Neural progenitor cell (in vitro differentiated cells): ENCODE results near the gene RAPGEF2. TPM values are rescaled to one million over a fixed set of nuclear protein-coding genes. Genes with fewer than 3 reads are reported as not detected.

Experiments
- DNase-seq: peaks from one replicate; pipeline ENCODE4 v3.0.0-alpha.2; 2016; ENCODE audit warnings: low spot score
- H2AFZ ChIP-seq: fragments of 200-600 bp; sonication (generic); replicated peaks from 2 replicates; pipeline ENCODE4 v1.6.1; 2016; ENCODE audit warnings: antibody characterized with exemption
- H3F3A ChIP-seq: fragments of 200-600 bp; sonication (generic); 2 replicates; pipeline ENCODE4 v1.6.1; 2016; ENCODE audit warnings: antibody characterized with exemption, low read depth
- H3K27ac ChIP-seq: fragments of 200-600 bp; sonication (generic); 2 replicates; pipeline ENCODE4 v1.5.1; 2016; ENCODE audit warnings: mild to moderate bottlenecking
- H3K27me3 ChIP-seq: fragments of 200-600 bp; sonication (generic); 2 replicates; pipeline ENCODE4 v1.6.1; 2016; ENCODE audit warnings: mild to moderate bottlenecking, moderate library complexity
- H3K36me3 ChIP-seq: fragments of 200-600 bp; sonication (generic); 2 replicates; pipeline ENCODE4 v1.5.1; 2016
- H3K4me1 ChIP-seq: fragments of 200-600 bp; sonication (generic); 2 replicates; pipeline ENCODE4 v1.6.1; 2016; ENCODE audit warnings: mixed run types
- H3K4me2 ChIP-seq: fragments of 200-600 bp; sonication (generic); 2 replicates; pipeline ENCODE4 v1.6.1; 2016
- H3K4me3 ChIP-seq: fragments of 200-600 bp; sonication (generic); 2 replicates; pipeline ENCODE4 v1.5.1; 2016
- H3K79me2 ChIP-seq: fragments of 200-600 bp; sonication (generic); 2 replicates; pipeline ENCODE4 v1.6.1; 2016; ENCODE audit warnings: low read depth
- H3K9ac ChIP-seq: fragments of 200-600 bp; sonication (generic); 2 replicates; pipeline ENCODE4 v1.6.1; 2016
- H3K9me3 ChIP-seq: fragments of 200-600 bp; sonication (generic); 2 replicates; pipeline ENCODE4 v1.5.1; 2016; ENCODE audit warnings: low read depth
- H4K20me1 ChIP-seq: fragments of 200-600 bp; sonication (generic); 2 replicates; pipeline ENCODE4 v1.6.1; 2016; ENCODE audit warnings: low read depth
- H3K27ac Mint-ChIP-seq: 3 replicates; pipeline ENCODE4 v1.8.0; 2021; ENCODE audit warnings: mixed read lengths
- H3K27me3 Mint-ChIP-seq: 2 replicates; pipeline ENCODE4 v1.8.0; 2022; ENCODE audit warnings: low read depth, mild to moderate bottlenecking, inconsistent platforms, moderate library complexity, mixed read lengths; ENCODE audit not compliant: insufficient read depth
- H3K36me3 Mint-ChIP-seq: 3 replicates; pipeline ENCODE4 v1.8.0; 2021; ENCODE audit warnings: mixed read lengths
- H3K4me1 Mint-ChIP-seq: 3 replicates; pipeline ENCODE4 v1.8.0; 2021; ENCODE audit warnings: mixed read lengths
- H3K4me3 Mint-ChIP-seq: 3 replicates; pipeline ENCODE4 v1.8.0; 2021; ENCODE audit warnings: mild to moderate bottlenecking, moderate library complexity, mixed read lengths
- H3K9me3 Mint-ChIP-seq: 3 replicates; pipeline ENCODE4 v1.8.0; 2020; ENCODE audit warnings: mixed read lengths
- CTCF ChIP-seq: fragments of 200-600 bp; sonication (generic); IDR thresholded peaks from 2 replicates; pipeline ENCODE4 v1.5.1; 2017; ENCODE audit warnings: antibody characterized with exemption, mild to moderate bottlenecking
- EZH2 ChIP-seq: fragments of 200-600 bp; sonication (generic); IDR thresholded peaks from 2 replicates; pipeline ENCODE4 v1.6.1; 2017; ENCODE audit warnings: antibody characterized with exemption, mild to moderate bottlenecking, moderate library complexity
- EZH2phosphoT487 ChIP-seq: fragments of 200-600 bp; sonication (generic); IDR thresholded peaks from 2 replicates; pipeline ENCODE4 v1.6.1; 2017; ENCODE audit warnings: antibody characterized with exemption
- total RNA-seq: library from RNA; depleted of rRNA; stranded (reverse); fragments of >200 nt; gene quantifications from 2 replicates; pipeline ENCODE4 v1.2.3, GENCODE V29; 2015; ENCODE audit warnings: low replicate concordance

RAPGEF2 gene
- total RNA-seq, 1 donor from 2014 or later = 70.4 TPM

- H3K4me3 Mint-ChIP-seq = no peak overlapping the region
- Histone ChIP-seq H3K4me2 (no peak overlapping the region), H3K27ac (no peak overlapping the region), H3F3A (no peaks in the 10 kb centered on the region), H3K79me2 (peaks cover 95% of the 10 kb centered on the region), H3K27me3 (no peaks in the 10 kb centered on the region), H2AFZ (no peak overlapping the region), H4K20me1 (peaks cover 41% of the 10 kb centered on the region), H3K36me3 (no peaks in the 10 kb centered on the region), H3K4me1 (peaks cover 20% of the 10 kb centered on the region), H3K9ac (no peak overlapping the region), H3K9me3 (no peaks in the 10 kb centered on the region), H3K4me3 (no peak overlapping the region)
- no peak for DNase-seq
- H3K36me3 Mint-ChIP-seq = peaks cover 3% of the 10 kb centered on the region
- H3K27ac Mint-ChIP-seq = no peak overlapping the region
- H3K27me3 Mint-ChIP-seq = no peaks in the 10 kb centered on the region
- H3K9me3 Mint-ChIP-seq = peaks cover 2% of the 10 kb centered on the region
- H3K4me1 Mint-ChIP-seq = peaks cover 10% of the 10 kb centered on the region
- TF ChIP-seq EZH2 = no peak
- TF ChIP-seq EZH2phosphoT487 = no peak
- TF ChIP-seq CTCF = no peak
Observed at GRCh38 chr4:159141193-159141592, 38.3 kb downstream of the RAPGEF2 start.

- Histone ChIP-seq H4K20me1 (peaks cover 30% of the 10 kb centered on the region), H3K79me2 (peaks cover 95% of the 10 kb centered on the region)
- peaks cover 5% of the 10 kb centered on the region for H3K4me1 Mint-ChIP-seq
Observed at GRCh38 chr4:159142241-159142640, 39.4 kb downstream of the RAPGEF2 start.

GRCh38 chr4:159142681-159143384 lies 40.0 kb downstream of the RAPGEF2 start:
- Histone ChIP-seq H3K27ac (no peak overlapping the region), H3K9ac (no peak overlapping the region), H4K20me1 (peaks cover 24% of the 10 kb centered on the region), H3K79me2 (peaks cover 95% of the 10 kb centered on the region), H3K36me3 (no peaks in the 10 kb centered on the region), H3K27me3 (no peaks in the 10 kb centered on the region), H3K4me1 (peaks cover 13% of the 10 kb centered on the region), H3K4me2 (no peak overlapping the region), H3K4me3 (no peak overlapping the region), H3F3A (no peaks in the 10 kb centered on the region), H2AFZ (no peak overlapping the region), H3K9me3 (no peaks in the 10 kb centered on the region)
- H3K27ac Mint-ChIP-seq = no peak overlapping the region
- H3K36me3 Mint-ChIP-seq = peaks cover 3% of the 10 kb centered on the region
- H3K9me3 Mint-ChIP-seq = peaks cover 2% of the 10 kb centered on the region
- H3K4me3 Mint-ChIP-seq = no peak overlapping the region
- DNase-seq = no peak
- TF ChIP-seq EZH2phosphoT487 (no peak), CTCF (no peak), EZH2 (no peak)
- no peaks in the 10 kb centered on the region for H3K27me3 Mint-ChIP-seq
- peaks cover 3% of the 10 kb centered on the region for H3K4me1 Mint-ChIP-seq

More at GRCh38 chr4:159142241-159142640, 39.4 kb downstream of the RAPGEF2 start:
- H3K9me3 Mint-ChIP-seq = peaks cover 2% of the 10 kb centered on the region
- no peak overlapping the region for H3K4me3 Mint-ChIP-seq
- H3K27ac ChIP-seq = no peak overlapping the region
- no peak for TF ChIP-seq EZH2phosphoT487
- TF ChIP-seq CTCF = no peak
- no peak for TF ChIP-seq EZH2
- no peaks in the 10 kb centered on the region for H3K9me3 ChIP-seq
- no peak overlapping the region for H3K27ac Mint-ChIP-seq
- DNase-seq = no peak
- no peak overlapping the region for H3K9ac ChIP-seq
- no peaks in the 10 kb centered on the region for H3K27me3 Mint-ChIP-seq
- H3K36me3 ChIP-seq = no peaks in the 10 kb centered on the region
- no peak overlapping the region for H3K4me3 ChIP-seq
- H2AFZ ChIP-seq = no peak overlapping the region
- H3K36me3 Mint-ChIP-seq = peaks cover 3% of the 10 kb centered on the region
- H3K27me3 ChIP-seq = no peaks in the 10 kb centered on the region
- peaks cover 14% of the 10 kb centered on the region for H3K4me1 ChIP-seq
- H3K4me2 ChIP-seq = no peak overlapping the region
- no peaks in the 10 kb centered on the region for H3F3A ChIP-seq
